GM23338 (cell line): ENCODE results near the gene SH3TC2. TPM values are rescaled to one million over a fixed set of nuclear protein-coding genes. Genes with fewer than 3 reads are reported as not detected.

ENCODE experiments used
- ATAC-seq: fragments of 200-7000 bp; cut with Tn5 transposase; 3 replicates; pipeline ENCODE4 v1.9.1; 2020
- DNase-seq: peaks from one replicate; pipeline ENCODE4 v3.0.0-alpha.2; 2015; ENCODE audit warnings: low spot score
- H2AFZ ChIP-seq: fragments of 200-600 bp; sonication (generic); 2 replicates; pipeline ENCODE4 v1.8.0; 2016; ENCODE audit warnings: antibody characterized with exemption, mild to moderate bottlenecking, moderate library complexity
- H3F3A ChIP-seq: fragments of 200-600 bp; sonication (generic); replicated peaks from 2 replicates; pipeline ENCODE4 v1.8.0; 2017; ENCODE audit warnings: antibody characterized with exemption, mixed run types, low read depth
- H3K27ac ChIP-seq: fragments of 200-600 bp; sonication (generic); 2 replicates; pipeline ENCODE4 v1.6.1; 2016; ENCODE audit warnings: low read depth
- H3K27me3 ChIP-seq: fragments of 200-600 bp; sonication (generic); 2 replicates; pipeline ENCODE4 v1.8.0; 2016; ENCODE audit warnings: mild to moderate bottlenecking, mixed run types, moderate library complexity; ENCODE audit not compliant: insufficient read depth
- H3K36me3 ChIP-seq: fragments of 200-600 bp; sonication (generic); 2 replicates; pipeline ENCODE4 v1.8.0; 2016; ENCODE audit warnings: mild to moderate bottlenecking; ENCODE audit not compliant: insufficient read depth
- H3K4me1 ChIP-seq: fragments of 200-600 bp; sonication (generic); 2 replicates; pipeline ENCODE4 v1.8.0; 2016; ENCODE audit warnings: mild to moderate bottlenecking, moderate library complexity; ENCODE audit not compliant: insufficient read depth
- H3K4me2 ChIP-seq: fragments of 200-600 bp; sonication (generic); 2 replicates; pipeline ENCODE4 v1.7.1; 2017; ENCODE audit warnings: mixed run types
- H3K4me3 ChIP-seq: fragments of 200-600 bp; sonication (generic); 2 replicates; pipeline ENCODE4 v1.6.1; 2016; ENCODE audit warnings: mixed run types
- H3K79me2 ChIP-seq: fragments of 200-600 bp; sonication (generic); replicated peaks from 2 replicates; pipeline ENCODE4 v1.8.0; 2017; ENCODE audit warnings: mild to moderate bottlenecking; ENCODE audit not compliant: insufficient read depth
- H3K9me2 ChIP-seq: fragments of 200-600 bp; sonication (generic); 2 replicates; pipeline ENCODE4 v1.8.0; 2017; ENCODE audit not compliant: insufficient read depth
- H4K20me1 ChIP-seq: fragments of 200-600 bp; sonication (generic); replicated peaks from 2 replicates; pipeline ENCODE4 v1.8.0; 2017; ENCODE audit warnings: mild to moderate bottlenecking; ENCODE audit not compliant: insufficient read depth
- H3K27ac Mint-ChIP-seq: 2 replicates; pipeline ENCODE4 v1.8.0; 2020; ENCODE audit warnings: inconsistent platforms, mild to moderate bottlenecking, moderate library complexity, mixed read lengths
- H3K27me3 Mint-ChIP-seq: 3 replicates; pipeline ENCODE4 v1.8.0; 2022; ENCODE audit warnings: low read depth, mild to moderate bottlenecking, moderate library complexity, mixed read lengths, inconsistent platforms; ENCODE audit not compliant: insufficient read depth, poor library complexity
- H3K36me3 Mint-ChIP-seq: 3 replicates; pipeline ENCODE4 v1.8.0; 2021; ENCODE audit warnings: low read depth, mild to moderate bottlenecking, inconsistent platforms, moderate library complexity, mixed read lengths
- H3K4me1 Mint-ChIP-seq: 3 replicates; pipeline ENCODE4 v1.8.0; 2020; ENCODE audit warnings: mild to moderate bottlenecking, inconsistent platforms, mixed read lengths
- H3K4me3 Mint-ChIP-seq: 3 replicates; pipeline ENCODE4 v1.8.0; 2021; ENCODE audit warnings: moderate library complexity, mild to moderate bottlenecking, inconsistent platforms, mixed read lengths
- H3K9me3 Mint-ChIP-seq: 3 replicates; pipeline ENCODE4 v1.8.0; 2020; ENCODE audit warnings: moderate library complexity, mild to moderate bottlenecking, inconsistent platforms, mixed read lengths
- CREB1 ChIP-seq: fragments of 250-450 bp; sonication (Bioruptor Pico); IDR thresholded peaks from 2 replicates; pipeline ENCODE4 v1.5.0; 2020; ENCODE audit warnings: low read depth, mild to moderate bottlenecking, moderate library complexity
- CTCF ChIP-seq, 2 experiments: fragments of 200-600 bp in 1 of 2; sonication (generic) in 1 of 2; conservative IDR thresholded peaks; 2 replicates each; pipeline versions ENCODE4 v1.5.1 to v1.6.1; 2016 to 2017; ENCODE audit warnings: antibody characterized with exemption in 2 of 2, low read depth in 2 of 2, mild to moderate bottlenecking in 2 of 2, moderate library complexity in 1 of 2
- NANOG ChIP-seq: IDR thresholded peaks from 2 replicates; pipeline ENCODE4 v1.6.1; 2016; ENCODE audit warnings: antibody characterized with exemption, borderline replicate concordance
- STAT1 ChIP-seq: IDR thresholded peaks from one replicate; pipeline ENCODE4 v1.6.1; 2016; ENCODE audit warnings: antibody characterized with exemption; ENCODE audit not compliant: unreplicated experiment
- ZNF331 ChIP-seq: fragments of 250-450 bp; sonication (Bioruptor Pico); IDR thresholded peaks from 2 replicates; pipeline ENCODE4 v1.5.0; 2020; ENCODE audit warnings: low read depth, mild to moderate bottlenecking, moderate library complexity
- polyA plus RNA-seq: library from polyadenylated mRNA; unstranded; fragments of >200 nt; fragmentation: Nextera tagmentation; extraction: Ambion mirVana; gene quantifications from 2 replicates; pipeline ENCODE4 v1.2.1, GENCODE V29; 2016
- total RNA-seq: library from RNA; depleted of rRNA; stranded (reverse); fragments of >200 nt; shearing (Covaris generic); gene quantifications from 2 replicates; pipeline ENCODE4 v1.2.3, GENCODE V29; 2014
- TF ChIP-seq, protein P1 (sequence below): IDR thresholded peaks from one replicate; pipeline ENCODE4 v1.6.1; 2018; ENCODE audit warnings: antibody characterized with exemption; ENCODE audit not compliant: unreplicated experiment
- TF ChIP-seq, protein P2 (sequence below): fragments of 250-450 bp; sonication (Bioruptor Pico); IDR thresholded peaks from 2 replicates; pipeline ENCODE4 v1.5.0; 2020; ENCODE audit warnings: mild to moderate bottlenecking, moderate library complexity

SH3TC2 gene
- total and polyA plus RNA-seq, 2 experiments from 2014 or later = 0.10 to 0.17 TPM

DNA sequence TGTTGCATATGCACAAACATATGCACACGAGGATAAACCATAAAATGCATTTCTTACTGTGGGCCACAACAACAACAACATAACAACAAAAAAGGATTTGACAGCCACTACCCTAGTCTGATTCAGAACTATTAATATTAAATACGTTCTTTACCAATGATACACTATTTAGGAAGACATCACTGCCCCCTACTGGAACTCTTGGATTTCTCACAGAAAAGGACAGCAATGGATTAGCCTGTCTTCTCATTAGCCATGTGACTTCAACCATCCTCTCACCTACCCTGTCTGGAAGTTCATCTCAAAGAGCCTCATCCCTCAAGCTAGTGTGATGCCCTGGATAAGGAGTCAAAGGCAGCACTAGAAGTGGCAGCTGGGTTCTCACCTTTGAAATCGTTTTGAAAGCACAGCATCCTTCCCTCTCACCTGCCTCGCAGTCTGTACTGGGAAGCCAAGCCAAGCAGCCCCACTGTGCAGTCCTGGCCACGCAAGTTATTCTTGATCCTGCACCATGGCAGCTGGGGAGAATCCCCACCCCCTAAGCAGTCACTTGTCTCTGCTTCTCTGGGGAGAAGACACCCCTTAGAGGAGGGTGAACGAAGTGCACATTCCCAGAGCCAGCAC is 64.6 kb downstream of the SH3TC2 start:
- Histone ChIP-seq H3K36me3 (no peaks in the 10 kb centered on the region), H3K4me2 (no peak overlapping the region), H3K27me3 (no peaks in the 10 kb centered on the region), H3K79me2 (no peaks in the 10 kb centered on the region), H3F3A (no peaks in the 10 kb centered on the region), H4K20me1 (no peaks in the 10 kb centered on the region), H3K27ac (no peak overlapping the region), H3K4me1 (no peaks in the 10 kb centered on the region), H3K4me3 (no peak overlapping the region), H2AFZ (no peak overlapping the region), H3K9me2 (no peaks in the 10 kb centered on the region)
- no peaks in the 10 kb centered on the region for H3K27me3 Mint-ChIP-seq
- ATAC-seq = peak; percentile 87
- H3K4me3 Mint-ChIP-seq = no peak overlapping the region
- no peaks in the 10 kb centered on the region for H3K36me3 Mint-ChIP-seq
- peaks cover 5% of the 10 kb centered on the region; the same call in 2 of the 3 replicates for H3K4me1 Mint-ChIP-seq
- peak; percentile 85 for DNase-seq
- H3K27ac Mint-ChIP-seq = no peak overlapping the region
- TF ChIP-seq NANOG (no peak), CTCF (conservative IDR thresholded peaks at IDR 0.05; ENCODE audit: low read depth in 2 of 2) (peak; percentile 73 to 74)
- no peaks in the 10 kb centered on the region for H3K9me3 Mint-ChIP-seq

- no peak overlapping the region for H3K27ac Mint-ChIP-seq
- no peak for DNase-seq
- Histone ChIP-seq H3K79me2 (no peaks in the 10 kb centered on the region), H3K4me1 (no peaks in the 10 kb centered on the region), H3K4me3 (no peak overlapping the region), H2AFZ (no peak overlapping the region), H4K20me1 (no peaks in the 10 kb centered on the region), H3F3A (no peaks in the 10 kb centered on the region), H3K36me3 (no peaks in the 10 kb centered on the region), H3K4me2 (no peak overlapping the region), H3K27me3 (no peaks in the 10 kb centered on the region), H3K27ac (no peak overlapping the region), H3K9me2 (no peaks in the 10 kb centered on the region)
- H3K4me1 Mint-ChIP-seq = no peaks in the 10 kb centered on the region; the same call in 2 of the 3 replicates
- no peaks in the 10 kb centered on the region for H3K9me3 Mint-ChIP-seq
- no peak overlapping the region for H3K4me3 Mint-ChIP-seq
- no peaks in the 10 kb centered on the region for H3K36me3 Mint-ChIP-seq
- no peak for ATAC-seq
- no peaks in the 10 kb centered on the region for H3K27me3 Mint-ChIP-seq
- TF ChIP-seq, protein P1, sequence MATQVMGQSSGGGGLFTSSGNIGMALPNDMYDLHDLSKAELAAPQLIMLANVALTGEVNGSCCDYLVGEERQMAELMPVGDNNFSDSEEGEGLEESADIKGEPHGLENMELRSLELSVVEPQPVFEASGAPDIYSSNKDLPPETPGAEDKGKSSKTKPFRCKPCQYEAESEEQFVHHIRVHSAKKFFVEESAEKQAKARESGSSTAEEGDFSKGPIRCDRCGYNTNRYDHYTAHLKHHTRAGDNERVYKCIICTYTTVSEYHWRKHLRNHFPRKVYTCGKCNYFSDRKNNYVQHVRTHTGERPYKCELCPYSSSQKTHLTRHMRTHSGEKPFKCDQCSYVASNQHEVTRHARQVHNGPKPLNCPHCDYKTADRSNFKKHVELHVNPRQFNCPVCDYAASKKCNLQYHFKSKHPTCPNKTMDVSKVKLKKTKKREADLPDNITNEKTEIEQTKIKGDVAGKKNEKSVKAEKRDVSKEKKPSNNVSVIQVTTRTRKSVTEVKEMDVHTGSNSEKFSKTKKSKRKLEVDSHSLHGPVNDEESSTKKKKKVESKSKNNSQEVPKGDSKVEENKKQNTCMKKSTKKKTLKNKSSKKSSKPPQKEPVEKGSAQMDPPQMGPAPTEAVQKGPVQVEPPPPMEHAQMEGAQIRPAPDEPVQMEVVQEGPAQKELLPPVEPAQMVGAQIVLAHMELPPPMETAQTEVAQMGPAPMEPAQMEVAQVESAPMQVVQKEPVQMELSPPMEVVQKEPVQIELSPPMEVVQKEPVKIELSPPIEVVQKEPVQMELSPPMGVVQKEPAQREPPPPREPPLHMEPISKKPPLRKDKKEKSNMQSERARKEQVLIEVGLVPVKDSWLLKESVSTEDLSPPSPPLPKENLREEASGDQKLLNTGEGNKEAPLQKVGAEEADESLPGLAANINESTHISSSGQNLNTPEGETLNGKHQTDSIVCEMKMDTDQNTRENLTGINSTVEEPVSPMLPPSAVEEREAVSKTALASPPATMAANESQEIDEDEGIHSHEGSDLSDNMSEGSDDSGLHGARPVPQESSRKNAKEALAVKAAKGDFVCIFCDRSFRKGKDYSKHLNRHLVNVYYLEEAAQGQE = no peak
- TF ChIP-seq STAT1 = no peak
- no peak for TF ChIP-seq CTCF (conservative IDR thresholded peaks at IDR 0.05; ENCODE audit: low read depth in 2 of 2)
- no peak for TF ChIP-seq CREB1 (CRISPR knock-in tag)
- TF ChIP-seq, protein P2, sequence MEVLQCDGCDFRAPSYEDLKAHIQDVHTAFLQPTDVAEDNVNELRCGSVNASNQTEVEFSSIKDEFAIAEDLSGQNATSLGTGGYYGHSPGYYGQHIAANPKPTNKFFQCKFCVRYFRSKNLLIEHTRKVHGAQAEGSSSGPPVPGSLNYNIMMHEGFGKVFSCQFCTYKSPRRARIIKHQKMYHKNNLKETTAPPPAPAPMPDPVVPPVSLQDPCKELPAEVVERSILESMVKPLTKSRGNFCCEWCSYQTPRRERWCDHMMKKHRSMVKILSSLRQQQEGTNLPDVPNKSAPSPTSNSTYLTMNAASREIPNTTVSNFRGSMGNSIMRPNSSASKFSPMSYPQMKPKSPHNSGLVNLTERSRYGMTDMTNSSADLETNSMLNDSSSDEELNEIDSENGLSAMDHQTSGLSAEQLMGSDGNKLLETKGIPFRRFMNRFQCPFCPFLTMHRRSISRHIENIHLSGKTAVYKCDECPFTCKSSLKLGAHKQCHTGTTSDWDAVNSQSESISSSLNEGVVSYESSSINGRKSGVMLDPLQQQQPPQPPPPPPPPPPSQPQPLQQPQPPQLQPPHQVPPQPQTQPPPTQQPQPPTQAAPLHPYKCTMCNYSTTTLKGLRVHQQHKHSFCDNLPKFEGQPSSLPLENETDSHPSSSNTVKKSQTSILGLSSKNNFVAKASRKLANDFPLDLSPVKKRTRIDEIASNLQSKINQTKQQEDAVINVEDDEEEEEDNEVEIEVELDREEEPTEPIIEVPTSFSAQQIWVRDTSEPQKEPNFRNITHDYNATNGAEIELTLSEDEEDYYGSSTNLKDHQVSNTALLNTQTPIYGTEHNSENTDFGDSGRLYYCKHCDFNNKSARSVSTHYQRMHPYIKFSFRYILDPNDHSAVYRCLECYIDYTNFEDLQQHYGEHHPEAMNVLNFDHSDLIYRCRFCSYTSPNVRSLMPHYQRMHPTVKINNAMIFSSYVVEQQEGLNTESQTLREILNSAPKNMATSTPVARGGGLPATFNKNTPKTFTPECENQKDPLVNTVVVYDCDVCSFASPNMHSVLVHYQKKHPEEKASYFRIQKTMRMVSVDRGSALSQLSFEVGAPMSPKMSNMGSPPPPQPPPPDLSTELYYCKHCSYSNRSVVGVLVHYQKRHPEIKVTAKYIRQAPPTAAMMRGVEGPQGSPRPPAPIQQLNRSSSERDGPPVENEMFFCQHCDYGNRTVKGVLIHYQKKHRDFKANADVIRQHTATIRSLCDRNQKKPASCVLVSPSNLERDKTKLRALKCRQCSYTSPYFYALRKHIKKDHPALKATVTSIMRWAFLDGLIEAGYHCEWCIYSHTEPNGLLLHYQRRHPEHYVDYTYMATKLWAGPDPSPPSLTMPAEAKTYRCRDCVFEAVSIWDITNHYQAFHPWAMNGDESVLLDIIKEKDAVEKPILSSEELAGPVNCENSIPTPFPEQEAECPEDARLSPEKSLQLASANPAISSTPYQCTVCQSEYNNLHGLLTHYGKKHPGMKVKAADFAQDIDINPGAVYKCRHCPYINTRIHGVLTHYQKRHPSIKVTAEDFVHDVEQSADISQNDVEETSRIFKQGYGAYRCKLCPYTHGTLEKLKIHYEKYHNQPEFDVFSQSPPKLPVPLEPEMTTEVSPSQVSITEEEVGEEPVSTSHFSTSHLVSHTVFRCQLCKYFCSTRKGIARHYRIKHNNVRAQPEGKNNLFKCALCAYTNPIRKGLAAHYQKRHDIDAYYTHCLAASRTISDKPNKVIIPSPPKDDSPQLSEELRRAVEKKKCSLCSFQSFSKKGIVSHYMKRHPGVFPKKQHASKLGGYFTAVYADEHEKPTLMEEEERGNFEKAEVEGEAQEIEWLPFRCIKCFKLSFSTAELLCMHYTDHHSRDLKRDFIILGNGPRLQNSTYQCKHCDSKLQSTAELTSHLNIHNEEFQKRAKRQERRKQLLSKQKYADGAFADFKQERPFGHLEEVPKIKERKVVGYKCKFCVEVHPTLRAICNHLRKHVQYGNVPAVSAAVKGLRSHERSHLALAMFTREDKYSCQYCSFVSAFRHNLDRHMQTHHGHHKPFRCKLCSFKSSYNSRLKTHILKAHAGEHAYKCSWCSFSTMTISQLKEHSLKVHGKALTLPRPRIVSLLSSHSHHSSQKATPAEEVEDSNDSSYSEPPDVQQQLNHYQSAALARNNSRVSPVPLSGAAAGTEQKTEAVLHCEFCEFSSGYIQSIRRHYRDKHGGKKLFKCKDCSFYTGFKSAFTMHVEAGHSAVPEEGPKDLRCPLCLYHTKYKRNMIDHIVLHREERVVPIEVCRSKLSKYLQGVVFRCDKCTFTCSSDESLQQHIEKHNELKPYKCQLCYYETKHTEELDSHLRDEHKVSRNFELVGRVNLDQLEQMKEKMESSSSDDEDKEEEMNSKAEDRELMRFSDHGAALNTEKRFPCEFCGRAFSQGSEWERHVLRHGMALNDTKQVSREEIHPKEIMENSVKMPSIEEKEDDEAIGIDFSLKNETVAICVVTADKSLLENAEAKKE (CRISPR knock-in tag) = no peak
- TF ChIP-seq ZNF331 (CRISPR knock-in tag) = no peak
Observed at GRCh38 chr5:148996270-148996669, 66.6 kb downstream of the SH3TC2 start.
